ENCODE data around the gene PPIL3. TPM values are rescaled to one million over a fixed set of nuclear protein-coding genes. Genes with fewer than 3 reads are reported as not detected.

The PPIL3 gene
- polyA plus RNA-seq, 3 donors, result 12.3 to 34.6 (median 20.4) TPM

DNA sequence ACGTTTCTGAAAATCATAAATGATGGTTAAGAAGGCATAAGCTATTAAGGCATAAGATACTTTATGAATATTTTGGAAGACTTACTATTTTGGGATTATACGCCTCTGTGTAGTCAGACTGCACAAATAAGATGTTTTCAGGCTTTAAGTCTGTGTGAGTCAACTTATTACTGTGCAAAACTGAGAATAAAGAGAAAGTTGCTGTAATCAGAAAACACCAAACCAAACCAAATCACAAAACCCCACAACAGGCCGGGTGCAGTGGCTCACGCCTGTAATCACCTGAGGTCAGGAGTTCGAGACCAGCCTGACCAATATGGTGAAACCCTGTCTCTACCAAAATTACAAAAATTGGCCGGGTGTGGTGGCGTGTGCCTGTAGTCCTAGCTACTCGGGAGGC lies 32.1 kb downstream of the PPIL3 start:
- H3K27me3 Mint-ChIP-seq (ENCODE audit: low read depth in 3 of 3), result no peaks in the 10 kb centered on the region
- intact Hi-C loops (cut with micrococcal nuclease), result no loop called here
- no peak for DNase-seq
- Histone ChIP-seq H3K4me2 (replicated peaks; ENCODE audit: extremely low read depth, low read length, poor library complexity, severe bottlenecking) (no peak overlapping the region), H3K4me1 (ENCODE audit: control insufficient read depth in 1 of 2, insufficient read depth in 2 of 2, low read length in 2 of 2) (peaks cover 18 to 24% of the 10 kb centered on the region in 2 donors), H4K20me1 (ENCODE audit: insufficient read depth, low read length) (peaks cover 100% of the 10 kb centered on the region), H3K27me3 (ENCODE audit: control insufficient read depth in 2 of 2, insufficient read depth in 2 of 2, low read length in 2 of 2) (no peaks in the 10 kb centered on the region), H3K4me3 (replicated peaks in 1 of 3; ENCODE audit: low read depth in 2 of 3, low read length in 3 of 3) (no peak overlapping the region), H3K27ac (ENCODE audit: low read depth in 1 of 2, low read length in 2 of 2) (no peak overlapping the region), H3K36me3 (replicated peaks in 1 of 2; ENCODE audit: control insufficient read depth in 1 of 2, insufficient read depth in 2 of 2, low read length in 2 of 2) (peaks cover 93 to 98% of the 10 kb centered on the region in 2 donors), H3K79me2 (ENCODE audit: insufficient read depth, low read length) (peaks cover 77% of the 10 kb centered on the region), H2AFZ (ENCODE audit: insufficient read depth, low read depth, low read length, poor library complexity, severe bottlenecking) (no peak overlapping the region), H3K9me3 (replicated peaks in 1 of 2; ENCODE audit: control insufficient read depth in 1 of 2, insufficient read depth in 1 of 2, low read length in 2 of 2) (no peaks in the 10 kb centered on the region), H3K9ac (ENCODE audit: insufficient read depth, low read length, poor library complexity, severe bottlenecking) (no peak overlapping the region)
- TF ChIP-seq, protein P1, sequence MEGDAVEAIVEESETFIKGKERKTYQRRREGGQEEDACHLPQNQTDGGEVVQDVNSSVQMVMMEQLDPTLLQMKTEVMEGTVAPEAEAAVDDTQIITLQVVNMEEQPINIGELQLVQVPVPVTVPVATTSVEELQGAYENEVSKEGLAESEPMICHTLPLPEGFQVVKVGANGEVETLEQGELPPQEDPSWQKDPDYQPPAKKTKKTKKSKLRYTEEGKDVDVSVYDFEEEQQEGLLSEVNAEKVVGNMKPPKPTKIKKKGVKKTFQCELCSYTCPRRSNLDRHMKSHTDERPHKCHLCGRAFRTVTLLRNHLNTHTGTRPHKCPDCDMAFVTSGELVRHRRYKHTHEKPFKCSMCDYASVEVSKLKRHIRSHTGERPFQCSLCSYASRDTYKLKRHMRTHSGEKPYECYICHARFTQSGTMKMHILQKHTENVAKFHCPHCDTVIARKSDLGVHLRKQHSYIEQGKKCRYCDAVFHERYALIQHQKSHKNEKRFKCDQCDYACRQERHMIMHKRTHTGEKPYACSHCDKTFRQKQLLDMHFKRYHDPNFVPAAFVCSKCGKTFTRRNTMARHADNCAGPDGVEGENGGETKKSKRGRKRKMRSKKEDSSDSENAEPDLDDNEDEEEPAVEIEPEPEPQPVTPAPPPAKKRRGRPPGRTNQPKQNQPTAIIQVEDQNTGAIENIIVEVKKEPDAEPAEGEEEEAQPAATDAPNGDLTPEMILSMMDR (IDR thresholded peaks at IDR 0.05), result no peak
- H3K4me1 Mint-ChIP-seq, result peaks cover 19% of the 10 kb centered on the region
- peaks cover 0 to 2% (median 0%) of the 10 kb centered on the region in 7 donors for H3K9me3 Mint-ChIP-seq
- WGBS (ENCODE audit: insufficient coverage), result no CpG with 5 or more reads among the region's 8 CpGs
- peak overlapping the region in 4 of 7 donors; percentile 43 to 63 (median 59) for H3K27ac Mint-ChIP-seq
- H3K4me3 Mint-ChIP-seq, result no peak overlapping the region
- peaks cover 83 to 97% of the 10 kb centered on the region in 2 donors for H3K36me3 Mint-ChIP-seq

DNA sequence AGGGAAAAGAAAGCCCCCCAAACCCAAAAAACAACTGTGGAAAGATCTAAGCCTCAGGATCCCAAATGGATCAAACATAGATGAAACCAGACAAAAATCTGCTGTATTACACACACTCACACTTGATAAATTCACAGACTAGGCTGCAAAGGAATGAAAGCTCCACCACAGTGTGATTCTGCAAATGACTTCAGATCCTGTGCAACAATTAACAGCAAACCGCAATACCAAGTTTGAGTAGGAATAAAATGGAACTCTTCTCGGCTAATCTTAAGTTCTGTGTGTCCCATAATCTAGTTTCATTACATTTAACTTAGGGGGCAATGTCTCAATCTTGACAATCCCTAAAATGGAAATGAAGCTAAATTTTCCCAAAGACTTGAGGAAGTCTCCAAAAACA lies 36.3 kb downstream of the PPIL3 start:
- Histone ChIP-seq H3K9me3 (replicated peaks in 1 of 2; ENCODE audit: control insufficient read depth in 1 of 2, insufficient read depth in 1 of 2, low read length in 2 of 2) (no peaks in the 10 kb centered on the region), H3K4me1 (ENCODE audit: control insufficient read depth in 1 of 2, insufficient read depth in 2 of 2, low read length in 2 of 2) (no peaks in the 10 kb centered on the region), H4K20me1 (ENCODE audit: insufficient read depth, low read length) (peaks cover 72% of the 10 kb centered on the region), H2AFZ (ENCODE audit: insufficient read depth, low read depth, low read length, poor library complexity, severe bottlenecking) (no peak overlapping the region), H3K79me2 (ENCODE audit: insufficient read depth, low read length) (peaks cover 35% of the 10 kb centered on the region), H3K27ac (ENCODE audit: low read depth in 1 of 2, low read length in 2 of 2) (no peak overlapping the region), H3K4me3 (replicated peaks in 1 of 3; ENCODE audit: low read depth in 2 of 3, low read length in 3 of 3) (no peak overlapping the region), H3K9ac (ENCODE audit: insufficient read depth, low read length, poor library complexity, severe bottlenecking) (no peak overlapping the region), H3K36me3 (replicated peaks in 1 of 2; ENCODE audit: control insufficient read depth in 1 of 2, insufficient read depth in 2 of 2, low read length in 2 of 2) (peaks cover 65 to 69% of the 10 kb centered on the region in 2 donors), H3K4me2 (replicated peaks; ENCODE audit: extremely low read depth, low read length, poor library complexity, severe bottlenecking) (no peak overlapping the region), H3K27me3 (ENCODE audit: control insufficient read depth in 2 of 2, insufficient read depth in 2 of 2, low read length in 2 of 2) (no peaks in the 10 kb centered on the region)
- H3K27me3 Mint-ChIP-seq (ENCODE audit: low read depth in 3 of 3), result peaks cover 0 to 1% (median 0%) of the 10 kb centered on the region in 3 donors
- peaks cover 0 to 2% (median 0%) of the 10 kb centered on the region in 7 donors for H3K9me3 Mint-ChIP-seq
- intact Hi-C loops (cut with micrococcal nuclease), result loop anchor here in 1 of 2 donors (5.0 kb wide), 1 partner anchor 35 kb away; no protein-coding TSS in a partner anchor
- peak overlapping the region in 4 of 7 donors; percentile 18 to 75 (median 40) for H3K27ac Mint-ChIP-seq
- H3K4me1 Mint-ChIP-seq, result peaks cover under 1% of the 10 kb centered on the region
- TF ChIP-seq, protein P1 (IDR thresholded peaks at IDR 0.05), result no peak
- no CpG with 5 or more reads among the region's 2 CpGs for WGBS (ENCODE audit: insufficient coverage)
- DNase-seq, result no peak
- H3K36me3 Mint-ChIP-seq, result peaks cover 58 to 65% of the 10 kb centered on the region in 2 donors
- H3K4me3 Mint-ChIP-seq, result no peak overlapping the region
